Stomach (tissue), 9 donors: ENCODE data around the gene GPR17. TPM values are rescaled to one million over a fixed set of nuclear protein-coding genes. Genes with fewer than 3 reads are reported as not detected.

ENCODE experiments used
- DNase-seq, 2 donors: peaks; one replicate each; pipeline versions ENCODE4 v3.0.0 to v3.0.0-alpha.2; 2013 to 2019
- H3K27ac ChIP-seq, 5 donors: fragments of 200-600 bp in 4 of 5; sonication (generic) in 4 of 5; one replicate each; pipeline ENCODE4 v1.5.1; 2013 to 2019; ENCODE audit warnings: mild to moderate bottlenecking in 1 of 5, moderate library complexity in 1 of 5
- H3K27me3 ChIP-seq, 3 donors: fragments of 200-600 bp; sonication (generic); one replicate each; pipeline ENCODE4 v1.5.1; 2017 to 2019; ENCODE audit warnings: mixed run types in 1 of 3
- H3K36me3 ChIP-seq, 4 donors: fragments of 200-600 bp; sonication (generic); 1 replicate in 3 of 4; 2 replicates in 1 of 4; pipeline ENCODE4 v1.5.1; 2016 to 2019
- H3K4me1 ChIP-seq, 4 donors: fragments of 200-600 bp; sonication (generic); one replicate each; pipeline ENCODE4 v1.5.1; 2016 to 2019
- H3K4me3 ChIP-seq, 4 donors: fragments of 200-600 bp; sonication (generic) in 3 of 4; one replicate each; pipeline ENCODE4 v1.5.1; 2016 to 2019; ENCODE audit warnings: mild to moderate bottlenecking in 1 of 4
- H3K9me3 ChIP-seq, 4 donors: fragments of 200-600 bp; sonication (generic); one replicate each; pipeline ENCODE4 v1.5.1; 2016 to 2019
- CTCF ChIP-seq, 7 experiments: fragments of 450-650 bp in 4 of 7; fragments of 200-600 bp in 3 of 7; sonication (generic) in 3 of 7; IDR thresholded peaks; one replicate each; pipeline ENCODE4 v1.5.1; 2016 to 2019; ENCODE audit warnings: antibody characterized with exemption in 7 of 7, control low read depth in 2 of 7, mild to moderate bottlenecking in 1 of 7
- EP300 ChIP-seq: sonication (generic); formaldehyde crosslinking; IDR thresholded peaks from one replicate; pipeline ENCODE4 v1.6.1; 2017; ENCODE audit warnings: antibody characterized with exemption
- POLR2A ChIP-seq, 4 donors: fragments of 450-650 bp; IDR thresholded peaks; one replicate each; pipeline ENCODE4 v1.6.1; 2016; ENCODE audit warnings: antibody characterized with exemption in 4 of 4, control low read depth in 2 of 4, mild to moderate bottlenecking in 1 of 4, moderate library complexity in 1 of 4
- POLR2AphosphoS5 ChIP-seq, 3 donors: sonication (generic); formaldehyde crosslinking; IDR thresholded peaks; one replicate each; pipeline ENCODE4 v1.6.1; 2016; ENCODE audit warnings: antibody characterized with exemption in 3 of 3
- WGBS, 5 donors: extraction: QIAGEN DNeasy Blood & Tissue Kit in 3 of 5; methylation state at CpG; one replicate each; pipeline versions ENCODE4 v1.1.5 to v1.1.7; 2013 to 2018; 5-methylcytosine and 5-hydroxymethylcytosine counted together
- intact Hi-C: fragments of 100-400 bp; cut with DNase I; formaldehyde crosslinking; loops from one replicate; pipeline ENCODE4 v1.15.1; 2023; ENCODE audit warnings: low total_unique reads
- polyA plus RNA-seq, 3 donors: library from polyadenylated mRNA; stranded (reverse); fragments of 200-250 nt; gene quantifications; one replicate each; pipeline ENCODE4 v1.2.3, GENCODE V29; 2013
- total RNA-seq, 5 donors: library from RNA; depleted of rRNA; stranded (reverse); fragments of >200 nt; gene quantifications; one replicate each; pipeline versions ENCODE4 v1.1.0 to v1.2.3, GENCODE V29; 2014 to 2016
- donor health status: healthy with polysubstance abuse.
- donor health status: Bipolar disorder and iron deficiency.
- donor health status: healthy.

GPR17 gene
- total and polyA plus RNA-seq, 8 donors, result 0.19 to 0.61 (median 0.25) TPM; not detected in 5

DNA sequence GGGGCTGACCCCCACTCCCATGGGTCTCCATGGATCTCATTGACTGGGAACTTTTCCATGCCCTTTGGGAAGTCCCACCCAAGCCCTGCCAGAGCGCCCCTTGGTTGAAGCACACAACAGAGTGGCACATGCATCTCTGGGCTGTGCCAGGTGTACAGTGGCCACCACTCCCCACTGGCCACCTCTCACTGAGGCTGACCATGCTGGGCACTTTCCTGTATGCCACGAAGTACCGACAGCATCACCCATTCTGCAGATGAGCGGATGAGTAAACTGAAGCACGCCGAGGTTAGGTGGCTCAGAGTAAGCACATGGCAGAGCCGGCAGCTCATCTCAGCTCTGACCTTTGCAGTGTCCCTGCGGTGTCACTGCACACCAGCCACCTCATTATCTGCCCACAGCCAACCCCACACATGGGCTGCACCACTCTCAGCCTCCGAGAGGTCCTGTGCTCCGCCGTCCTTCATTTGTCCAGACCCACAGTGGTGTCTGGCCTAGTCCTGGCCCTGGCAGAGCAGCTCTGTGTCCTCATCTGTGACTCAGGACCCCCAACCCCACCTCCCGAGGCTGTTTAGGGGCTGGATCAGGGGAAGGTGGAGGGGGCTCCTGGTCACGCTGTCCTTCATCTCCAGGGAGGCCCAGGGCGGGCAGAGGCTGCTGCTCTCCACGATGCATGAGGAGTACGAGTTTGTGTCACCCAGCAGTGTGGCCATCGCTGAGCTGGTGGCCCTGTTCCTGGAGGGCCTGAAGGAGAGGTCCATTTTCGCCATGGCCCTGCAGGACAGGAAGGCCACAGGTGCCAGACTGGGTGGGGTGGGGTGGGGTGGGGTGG is 18.0 kb upstream of the GPR17 start:
- H3K27ac ChIP-seq, result no peak overlapping the region
- H3K4me1 ChIP-seq, result peaks cover 0 to 15% (median 8%) of the 10 kb centered on the region in 4 donors
- TF ChIP-seq EP300 (no peak), POLR2AphosphoS5 (IDR thresholded peaks at IDR 0.05) (no peak), CTCF (IDR thresholded peaks at IDR 0.05) (no peak), POLR2A (IDR thresholded peaks at IDR 0.05) (no peak)
- H3K27me3 ChIP-seq, result peaks cover 0 to 41% (median 9%) of the 10 kb centered on the region in 3 donors
- intact Hi-C loops, result no loop called here
- DNase-seq, result no peak
- H3K4me3 ChIP-seq, result no peak overlapping the region
- H3K9me3 ChIP-seq, result no peaks in the 10 kb centered on the region
- WGBS, 5 donors, result 84 to 88% (median 86%) methylated on average over 13 to 18 of the region's 18 CpGs
- H3K36me3 ChIP-seq, result no peaks in the 10 kb centered on the region

- intact Hi-C loops, result no loop called here
- TF ChIP-seq POLR2AphosphoS5 (IDR thresholded peaks at IDR 0.05), result no peak
- Histone ChIP-seq H3K4me3 (no peak overlapping the region), H3K4me1 (peaks cover 0 to 26% (median 18%) of the 10 kb centered on the region in 4 donors), H3K27ac (no peak overlapping the region), H3K36me3 (no peaks in the 10 kb centered on the region), H3K27me3 (peaks cover 0 to 31% (median 9%) of the 10 kb centered on the region in 3 donors), H3K9me3 (no peaks in the 10 kb centered on the region)
- WGBS, 5 donors, result 73 to 84% (median 75%) methylated on average over 12 to 17 of the region's 17 CpGs
- DNase-seq, result no peak
These were observed 17.0 kb upstream of the GPR17 start for GRCh38 chr2:127628767-127629614.

- intact Hi-C loops, result no loop called here
- Histone ChIP-seq H3K4me1 (peaks cover 0 to 32% (median 24%) of the 10 kb centered on the region in 4 donors), H3K36me3 (no peaks in the 10 kb centered on the region), H3K9me3 (no peaks in the 10 kb centered on the region), H3K4me3 (no peak overlapping the region), H3K27ac (no peak overlapping the region), H3K27me3 (peaks cover 0 to 25% (median 8%) of the 10 kb centered on the region in 3 donors)
- WGBS, 5 donors, result 53 to 78% (median 74%) methylated on average over 3 to 9 of the region's 9 CpGs
- no peak for DNase-seq
- no peak for TF ChIP-seq EP300
- TF ChIP-seq POLR2AphosphoS5 (IDR thresholded peaks at IDR 0.05), result no peak
- no peak for TF ChIP-seq CTCF (IDR thresholded peaks at IDR 0.05)
- TF ChIP-seq POLR2A (IDR thresholded peaks at IDR 0.05), result no peak
These were observed 16.3 kb upstream of the GPR17 start for GRCh38 chr2:127629637-127630036.

- Histone ChIP-seq H3K9me3 (no peaks in the 10 kb centered on the region), H3K4me3 (no peak overlapping the region), H3K27me3 (peaks cover 0 to 18% (median 2%) of the 10 kb centered on the region in 3 donors), H3K27ac (no peak overlapping the region), H3K36me3 (no peaks in the 10 kb centered on the region), H3K4me1 (peaks cover 0 to 34% (median 26%) of the 10 kb centered on the region in 4 donors)
- DNase-seq, result no peak
- intact Hi-C loops, result no loop called here
- TF ChIP-seq EP300 (no peak), POLR2AphosphoS5 (IDR thresholded peaks at IDR 0.05) (no peak), POLR2A (IDR thresholded peaks at IDR 0.05) (no peak), CTCF (IDR thresholded peaks at IDR 0.05) (no peak)
- 61 to 74% (median 64%) methylated on average over 10 of the region's 10 CpGs for WGBS, 5 donors
These were observed 15.7 kb upstream of the GPR17 start for GRCh38 chr2:127630096-127630863.
